H1 (cell line): Measurements from ENCODE around the gene STT3B. TPM values are rescaled to one million over a fixed set of nuclear protein-coding genes. Genes with fewer than 3 reads are reported as not detected.

Experiments used
- JUN ChIP-seq: IDR thresholded peaks from 2 replicates; pipeline ENCODE4 v1.6.1; 2011; ENCODE audit warnings: low read depth, mild to moderate bottlenecking, improper control_type of control experiment, low read length
- NRF1 ChIP-seq: IDR thresholded peaks from 2 replicates; pipeline ENCODE4 v1.6.1; 2011; ENCODE audit warnings: mild to moderate bottlenecking, low read depth, low read length, improper control_type of control experiment
- RNF2 ChIP-seq: fragments of 200-900, 300-1000 bp; sonication (generic); IDR thresholded peaks from 2 replicates; pipeline ENCODE4 v1.7.1; 2016; ENCODE audit warnings: borderline replicate concordance, low read depth, mild to moderate bottlenecking, antibody characterized with exemption, low read length; ENCODE audit not compliant: poor library complexity, severe bottlenecking; ENCODE audit errors: missing control alignments
- SIX5 ChIP-seq: IDR thresholded peaks from 2 replicates; pipeline ENCODE4 v1.6.1; 2011; ENCODE audit warnings: mild to moderate bottlenecking, low read depth, low read length
- TAF1 ChIP-seq: IDR thresholded peaks from 2 replicates; pipeline ENCODE4 v1.6.1; 2011; ENCODE audit warnings: mild to moderate bottlenecking, low read depth, low read length
- USF2 ChIP-seq: IDR thresholded peaks from 2 replicates; pipeline ENCODE4 v1.6.1; 2011; ENCODE audit warnings: low read length, improper control_type of control experiment
- polyA plus RNA-seq, 7 experiments: library from polyadenylated mRNA; depleted of rRNA in 3 of 7; stranded (reverse) in 5 of 7; unstranded in 2 of 7; fragments of >200 nt in 5 of 7; fragments of 200-250 nt in 2 of 7; gene quantifications; 1 replicate in 5 of 7; 2 replicates in 1 of 7; 4 replicates in 1 of 7; pipeline versions ENCODE4 v1.2.1 to v1.2.3, GENCODE V29; 2011 to 2013; ENCODE audit warnings: missing spikeins in 2 of 7, mixed read lengths in 2 of 7
- total RNA-seq: library from RNA; stranded (reverse); fragmentation: NEBNext Ultra II Directional; extraction: Animal tissue kit (Norgen Biotek cat#: 25700); gene quantifications from 2 replicates; pipeline ENCODE4 v1.2.1, GENCODE V29; 2021
- TF ChIP-seq, protein P1 (sequence below): IDR thresholded peaks from 2 replicates; pipeline ENCODE4 v1.6.1; 2012; ENCODE audit warnings: low read length, inconsistent platforms

Gene STT3B
- total and polyA plus RNA-seq, 2 of the 8 experiments (the other 6 are each of a cell fraction or from before 2014, with no cell fraction given) = 43.5 to 134 TPM

DNA sequence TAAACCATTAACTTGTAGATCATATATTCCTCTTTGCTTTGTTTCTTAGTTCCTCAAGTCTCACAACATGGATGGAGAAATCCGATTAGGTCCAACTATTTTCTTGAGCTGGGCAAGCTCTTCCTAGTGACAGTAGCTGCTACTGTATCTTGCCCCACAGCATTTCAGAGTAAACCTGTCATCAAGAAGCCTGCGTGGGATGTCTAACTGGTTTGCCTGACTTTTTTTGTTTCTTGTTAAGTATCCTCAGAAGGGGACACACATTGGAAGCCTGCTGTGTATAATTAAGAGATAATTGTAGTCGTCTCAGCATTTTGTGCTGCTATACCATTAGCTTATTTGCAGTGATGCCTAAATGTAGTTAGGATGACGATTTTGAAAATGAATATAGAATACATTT lies 29.3 kb upstream of the STT3B start (continued):
- TF ChIP-seq USF2 = no peak
- TF ChIP-seq, protein P1, sequence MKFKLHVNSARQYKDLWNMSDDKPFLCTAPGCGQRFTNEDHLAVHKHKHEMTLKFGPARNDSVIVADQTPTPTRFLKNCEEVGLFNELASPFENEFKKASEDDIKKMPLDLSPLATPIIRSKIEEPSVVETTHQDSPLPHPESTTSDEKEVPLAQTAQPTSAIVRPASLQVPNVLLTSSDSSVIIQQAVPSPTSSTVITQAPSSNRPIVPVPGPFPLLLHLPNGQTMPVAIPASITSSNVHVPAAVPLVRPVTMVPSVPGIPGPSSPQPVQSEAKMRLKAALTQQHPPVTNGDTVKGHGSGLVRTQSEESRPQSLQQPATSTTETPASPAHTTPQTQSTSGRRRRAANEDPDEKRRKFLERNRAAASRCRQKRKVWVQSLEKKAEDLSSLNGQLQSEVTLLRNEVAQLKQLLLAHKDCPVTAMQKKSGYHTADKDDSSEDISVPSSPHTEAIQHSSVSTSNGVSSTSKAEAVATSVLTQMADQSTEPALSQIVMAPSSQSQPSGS = no peak
- TF ChIP-seq TAF1 = no peak
- no peak for TF ChIP-seq NRF1
- TF ChIP-seq JUN = no peak
- no peak for TF ChIP-seq RNF2
- TF ChIP-seq SIX5 = no peak
